Activated CD4-positive, alpha-beta T cell treated with anti-CD3 and anti-CD28 coated beads, Interleukin-2, amount 10 ng/mL, durations not matched to agents 24 days and 14 days (primary cell): Measurements from ENCODE around the gene TINAG. TPM values are rescaled to one million over a fixed set of nuclear protein-coding genes. Genes with fewer than 3 reads are reported as not detected.

Experiments
- DNase-seq: peaks from one replicate; pipeline ENCODE4 v3.0.0; 2022
- H3K27ac Mint-ChIP-seq: one replicate; pipeline ENCODE4 v1.8.0; 2022; ENCODE audit warnings: mild to moderate bottlenecking, mixed read lengths
- H3K27me3 Mint-ChIP-seq: one replicate; pipeline ENCODE4 v1.8.0; 2022; ENCODE audit warnings: mixed read lengths
- H3K36me3 Mint-ChIP-seq: one replicate; pipeline ENCODE4 v1.8.0; 2022; ENCODE audit warnings: low read depth, mild to moderate bottlenecking, mixed read lengths
- H3K4me1 Mint-ChIP-seq: one replicate; pipeline ENCODE4 v1.8.0; 2021; ENCODE audit warnings: mixed read lengths
- H3K4me3 Mint-ChIP-seq: one replicate; pipeline ENCODE4 v1.8.0; 2022; ENCODE audit warnings: mild to moderate bottlenecking, moderate library complexity, mixed read lengths
- H3K9me3 Mint-ChIP-seq: one replicate; pipeline ENCODE4 v1.8.0; 2021; ENCODE audit warnings: mixed read lengths
- intact Hi-C: fragments of 100-400 bp; cut with micrococcal nuclease; formaldehyde crosslinking; loops from one replicate; pipeline ENCODE4 v1.15.1; 2023
- total RNA-seq: library from RNA; stranded (reverse); gene quantifications from 2 replicates; pipeline ENCODE4 v1.2.3, GENCODE V29; 2022

TINAG gene
- total RNA-seq, 1 donor from 2014 or later: not detected

DNA sequence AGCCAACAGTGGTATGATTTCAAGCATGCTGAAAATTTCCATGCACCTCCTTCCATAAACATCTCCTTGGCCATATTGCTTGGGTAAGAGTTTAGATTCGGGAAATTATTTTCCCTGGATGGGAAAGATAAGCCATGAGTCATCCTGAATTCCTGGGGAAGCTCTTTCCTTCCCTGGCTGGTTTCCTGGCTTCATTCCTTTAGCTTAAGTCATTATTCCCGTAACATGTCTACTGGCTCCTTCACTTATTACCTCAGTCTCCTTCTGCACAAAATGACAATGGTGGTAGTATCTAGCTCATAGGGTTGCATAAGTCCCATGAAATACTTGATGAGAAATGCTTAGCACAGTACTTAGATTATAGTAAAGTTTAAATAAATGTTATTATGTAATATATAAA, 27.6 kb downstream of the TINAG start:
- Mint-ChIP-seq H3K9me3 (no peaks in the 10 kb centered on the region), H3K4me3 (no peak overlapping the region), H3K36me3 (no peaks in the 10 kb centered on the region), H3K27ac (no peak overlapping the region), H3K27me3 (no peaks in the 10 kb centered on the region), H3K4me1 (no peaks in the 10 kb centered on the region)
- intact Hi-C loops: no loop called here
- no peak for DNase-seq

DNA sequence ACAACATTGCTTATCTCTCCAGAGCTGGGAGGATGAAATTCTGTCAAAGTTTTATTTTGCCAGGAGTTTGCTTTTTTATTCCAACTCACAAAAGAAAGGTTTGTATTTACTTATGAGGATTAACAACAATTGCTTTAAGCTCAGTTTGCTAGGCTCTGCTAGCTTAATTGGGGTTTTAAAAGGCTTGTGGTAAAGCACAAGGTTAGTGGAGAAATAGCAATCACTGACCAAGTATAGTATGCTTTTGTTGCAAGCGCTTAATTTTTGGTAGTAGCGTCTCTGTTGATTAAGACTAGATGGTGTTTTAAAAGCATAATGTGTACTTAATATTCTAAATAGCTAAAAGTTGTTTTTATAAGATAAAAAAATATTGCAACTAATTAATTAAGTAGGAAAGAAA, 45.7 kb downstream of the TINAG start:
- Mint-ChIP-seq H3K36me3 (no peaks in the 10 kb centered on the region), H3K9me3 (no peaks in the 10 kb centered on the region), H3K4me3 (no peak overlapping the region), H3K4me1 (no peaks in the 10 kb centered on the region), H3K27ac (no peak overlapping the region), H3K27me3 (no peaks in the 10 kb centered on the region)
- intact Hi-C loops: no loop called here
- DNase-seq: no peak

DNA sequence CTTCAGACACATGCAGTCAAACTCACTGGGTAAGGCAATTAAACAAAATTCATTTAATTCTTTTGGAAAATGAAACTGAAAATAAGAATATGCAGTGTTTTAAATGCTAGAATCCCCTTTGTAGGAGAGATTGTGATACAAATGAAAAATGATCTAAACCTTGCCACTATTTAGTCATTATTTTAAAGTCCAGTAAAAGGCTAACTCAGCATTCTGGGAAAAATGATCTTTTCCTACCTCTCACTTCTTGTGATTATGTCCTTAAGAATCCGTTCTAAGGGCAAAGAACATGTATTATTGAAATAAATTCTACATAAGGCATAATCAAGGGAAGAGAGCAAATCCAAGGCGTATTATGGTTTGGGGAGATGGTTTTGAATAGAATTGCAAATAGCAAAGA, 46.4 kb downstream of the TINAG start:
- no peak overlapping the region for H3K4me3 Mint-ChIP-seq
- no peaks in the 10 kb centered on the region for H3K4me1 Mint-ChIP-seq
- intact Hi-C loops: no loop called here
- no peak for DNase-seq
- no peaks in the 10 kb centered on the region for H3K9me3 Mint-ChIP-seq
- H3K36me3 Mint-ChIP-seq: no peaks in the 10 kb centered on the region
- H3K27ac Mint-ChIP-seq: no peak overlapping the region
- no peaks in the 10 kb centered on the region for H3K27me3 Mint-ChIP-seq

GRCh38 chr6:54357141-54357540, 48.9 kb downstream of the TINAG start:
- H3K27me3 Mint-ChIP-seq: no peaks in the 10 kb centered on the region
- H3K36me3 Mint-ChIP-seq: no peaks in the 10 kb centered on the region
- no peaks in the 10 kb centered on the region for H3K9me3 Mint-ChIP-seq
- no peak overlapping the region for H3K27ac Mint-ChIP-seq
- no peaks in the 10 kb centered on the region for H3K4me1 Mint-ChIP-seq
- DNase-seq: no peak
- no peak overlapping the region for H3K4me3 Mint-ChIP-seq
- intact Hi-C loops: no loop called here

- H3K4me1 Mint-ChIP-seq: no peaks in the 10 kb centered on the region
- no peak for DNase-seq
- intact Hi-C loops: no loop called here
- no peaks in the 10 kb centered on the region for H3K27me3 Mint-ChIP-seq
- no peak overlapping the region for H3K4me3 Mint-ChIP-seq
- H3K36me3 Mint-ChIP-seq: no peaks in the 10 kb centered on the region
- no peaks in the 10 kb centered on the region for H3K9me3 Mint-ChIP-seq
- no peak overlapping the region for H3K27ac Mint-ChIP-seq
Measured at GRCh38 chr6:54361188-54361587, 52.9 kb downstream of the TINAG start.

GRCh38 chr6:54361734-54362133, 53.5 kb downstream of the TINAG start:
- Mint-ChIP-seq H3K4me3 (no peak overlapping the region), H3K9me3 (no peaks in the 10 kb centered on the region), H3K36me3 (no peaks in the 10 kb centered on the region), H3K27ac (no peak overlapping the region), H3K27me3 (no peaks in the 10 kb centered on the region), H3K4me1 (no peaks in the 10 kb centered on the region)
- intact Hi-C loops: no loop called here
- no peak for DNase-seq

DNA sequence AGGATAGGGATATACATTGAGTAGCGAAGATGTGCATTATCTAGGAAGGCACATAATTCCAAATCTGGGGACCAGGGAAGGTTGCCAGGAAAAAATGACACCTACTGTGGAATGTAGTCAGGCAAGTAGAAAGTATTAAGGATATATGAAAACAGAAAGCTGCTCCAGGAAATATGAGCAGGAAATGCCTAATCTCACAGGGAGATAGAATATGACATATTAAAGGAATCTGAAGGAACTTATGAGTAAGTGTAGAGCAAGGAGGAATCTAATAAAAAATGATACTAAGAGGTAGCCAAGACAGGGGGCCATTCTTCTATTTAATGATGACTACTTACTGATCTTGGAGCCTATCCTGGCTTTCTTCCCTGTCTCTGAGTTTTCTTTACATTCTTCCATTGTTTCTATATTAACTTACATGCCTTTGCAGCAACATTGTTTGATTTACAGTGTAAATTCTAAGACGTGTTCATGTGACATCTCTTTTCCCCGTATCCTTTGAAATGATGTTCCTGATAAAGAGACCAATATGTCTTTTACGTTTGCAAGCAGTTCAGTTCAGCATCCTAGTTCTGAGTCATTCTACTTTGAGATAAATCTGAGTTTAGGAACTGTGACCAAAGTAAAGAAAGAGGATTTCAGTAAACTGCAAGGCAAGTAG, 58.6 kb downstream of the TINAG start:
- Mint-ChIP-seq H3K27me3 (no peaks in the 10 kb centered on the region), H3K36me3 (no peaks in the 10 kb centered on the region), H3K4me3 (no peak overlapping the region), H3K4me1 (no peaks in the 10 kb centered on the region), H3K9me3 (no peaks in the 10 kb centered on the region), H3K27ac (no peak overlapping the region)
- no peak for DNase-seq
- intact Hi-C loops: no loop called here

- H3K4me1 Mint-ChIP-seq: no peaks in the 10 kb centered on the region
- no peaks in the 10 kb centered on the region for H3K36me3 Mint-ChIP-seq
- DNase-seq: no peak
- H3K27me3 Mint-ChIP-seq: no peaks in the 10 kb centered on the region
- H3K27ac Mint-ChIP-seq: no peak overlapping the region
- H3K9me3 Mint-ChIP-seq: no peaks in the 10 kb centered on the region
- intact Hi-C loops: no loop called here
- no peak overlapping the region for H3K4me3 Mint-ChIP-seq
Measured at GRCh38 chr6:54377776-54378175, 69.5 kb downstream of the TINAG start.

DNA sequence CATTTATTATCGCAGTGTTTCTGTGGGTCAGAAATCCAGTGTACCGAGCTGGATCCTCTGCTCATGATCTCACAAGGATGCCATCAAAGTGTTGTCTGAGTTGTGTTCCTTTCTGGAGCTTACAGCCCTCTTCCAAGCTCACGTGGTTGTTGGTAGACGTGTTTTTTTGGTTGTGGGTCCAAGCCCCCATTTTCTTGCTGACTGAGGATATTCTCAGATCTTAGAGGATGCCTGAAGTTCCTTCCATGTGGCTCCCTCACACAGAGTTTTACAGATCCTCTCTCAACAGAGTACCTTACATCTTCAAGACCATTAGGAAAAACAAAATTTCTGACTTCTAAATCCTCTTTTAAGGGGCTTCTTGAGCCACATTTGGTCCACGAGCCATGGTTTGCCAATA, 78.1 kb downstream of the TINAG start:
- Mint-ChIP-seq H3K4me3 (no peak overlapping the region), H3K27me3 (no peaks in the 10 kb centered on the region), H3K27ac (no peak overlapping the region), H3K4me1 (no peaks in the 10 kb centered on the region), H3K9me3 (no peaks in the 10 kb centered on the region), H3K36me3 (no peaks in the 10 kb centered on the region)
- no peak for DNase-seq
- intact Hi-C loops: no loop called here

DNA sequence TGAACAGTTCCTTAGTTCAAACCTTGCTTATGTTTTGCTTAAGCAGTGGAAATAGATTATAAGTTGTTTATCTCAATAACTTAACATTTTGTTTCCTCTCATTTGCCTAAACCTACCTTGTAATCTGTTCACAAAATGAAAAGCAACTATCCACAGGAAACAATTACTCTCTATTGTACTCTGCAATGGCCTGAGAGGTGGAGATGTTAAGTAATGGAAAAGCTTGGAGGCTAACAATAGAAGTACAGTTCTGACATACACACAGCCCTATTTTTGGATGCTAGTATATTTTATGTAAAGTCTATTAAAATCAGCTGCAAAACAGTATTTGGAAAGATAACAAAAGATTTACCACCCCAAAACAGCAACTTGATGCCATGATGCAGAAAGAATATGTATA, 82.1 kb downstream of the TINAG start:
- Mint-ChIP-seq H3K9me3 (no peaks in the 10 kb centered on the region), H3K27ac (no peak overlapping the region), H3K36me3 (no peaks in the 10 kb centered on the region), H3K4me3 (no peak overlapping the region), H3K27me3 (no peaks in the 10 kb centered on the region), H3K4me1 (no peaks in the 10 kb centered on the region)
- intact Hi-C loops: no loop called here
- no peak for DNase-seq

DNA sequence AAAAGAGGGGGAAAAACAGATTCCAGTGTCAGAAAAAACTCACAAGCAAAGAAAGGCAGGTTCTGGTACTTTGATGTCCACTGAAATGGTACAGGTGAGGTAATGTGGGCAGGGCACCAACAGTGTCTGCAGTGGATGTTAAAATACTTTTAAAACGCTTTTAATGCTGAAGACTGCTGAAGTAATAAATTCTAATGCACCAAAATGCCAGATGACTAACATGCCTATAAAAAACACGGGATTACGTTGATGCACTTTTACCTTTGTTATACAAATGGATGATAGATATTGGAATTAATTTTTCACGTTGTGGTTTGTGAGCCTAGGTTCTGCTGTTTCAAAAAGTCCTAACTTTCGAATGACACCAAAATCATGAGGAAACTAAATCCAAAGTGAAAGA, 83.3 kb downstream of the TINAG start:
- Mint-ChIP-seq H3K9me3 (no peaks in the 10 kb centered on the region), H3K4me3 (no peak overlapping the region), H3K36me3 (no peaks in the 10 kb centered on the region), H3K27ac (no peak overlapping the region), H3K4me1 (no peaks in the 10 kb centered on the region), H3K27me3 (no peaks in the 10 kb centered on the region)
- DNase-seq: no peak
- intact Hi-C loops: no loop called here

DNA sequence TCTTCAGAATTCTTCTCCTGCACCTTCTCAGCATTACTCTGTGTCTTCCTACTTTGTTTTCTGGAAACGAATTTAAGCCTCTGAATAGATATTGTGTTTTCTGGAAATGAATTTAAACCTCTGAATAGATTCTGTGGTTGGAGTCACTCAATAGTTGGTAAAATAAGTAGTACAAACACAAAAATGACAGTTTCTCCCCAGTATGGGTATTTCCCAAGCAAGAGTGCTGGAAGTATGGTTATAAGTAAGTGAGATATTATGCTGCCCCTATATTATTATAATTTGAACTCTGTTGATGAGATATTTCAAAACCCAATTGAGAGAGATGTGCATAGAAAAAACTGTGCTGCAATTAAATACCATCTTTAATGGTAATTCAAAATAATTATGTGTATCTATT, 94.9 kb downstream of the TINAG start:
- Mint-ChIP-seq H3K27ac (no peak overlapping the region), H3K4me3 (no peak overlapping the region), H3K4me1 (no peaks in the 10 kb centered on the region), H3K9me3 (no peaks in the 10 kb centered on the region), H3K27me3 (no peaks in the 10 kb centered on the region), H3K36me3 (no peaks in the 10 kb centered on the region)
- DNase-seq: no peak
- intact Hi-C loops: no loop called here

DNA sequence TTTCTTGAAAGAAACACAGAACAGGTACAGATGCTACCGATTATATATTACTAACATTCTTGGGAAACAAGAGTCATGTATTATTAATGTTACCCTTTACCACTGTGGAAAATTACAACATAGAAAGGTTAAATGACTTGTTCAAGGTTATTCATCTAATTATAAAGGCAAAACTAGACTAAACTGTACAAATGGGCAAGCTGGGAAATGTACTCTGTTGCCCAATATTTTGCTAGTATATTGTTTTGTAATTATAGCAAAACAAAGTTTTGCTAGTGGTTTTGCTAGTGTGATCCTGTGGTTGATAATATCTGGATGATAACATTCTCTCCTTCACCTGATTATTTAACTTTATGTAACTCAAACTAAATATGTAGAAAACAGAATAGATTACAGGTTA, 96.5 kb downstream of the TINAG start:
- no peak overlapping the region for H3K27ac Mint-ChIP-seq
- no peaks in the 10 kb centered on the region for H3K4me1 Mint-ChIP-seq
- H3K4me3 Mint-ChIP-seq: no peak overlapping the region
- no peak for DNase-seq
- H3K9me3 Mint-ChIP-seq: no peaks in the 10 kb centered on the region
- intact Hi-C loops: no loop called here
- H3K36me3 Mint-ChIP-seq: no peaks in the 10 kb centered on the region
- no peaks in the 10 kb centered on the region for H3K27me3 Mint-ChIP-seq

- H3K36me3 Mint-ChIP-seq: no peaks in the 10 kb centered on the region
- no peak overlapping the region for H3K4me3 Mint-ChIP-seq
- DNase-seq: no peak
- no peaks in the 10 kb centered on the region for H3K27me3 Mint-ChIP-seq
- no peak overlapping the region for H3K27ac Mint-ChIP-seq
- H3K4me1 Mint-ChIP-seq: no peaks in the 10 kb centered on the region
- no peaks in the 10 kb centered on the region for H3K9me3 Mint-ChIP-seq
- intact Hi-C loops: no loop called here
Measured at GRCh38 chr6:54411767-54412166, 103.5 kb downstream of the TINAG start.

- DNase-seq: no peak
- H3K36me3 Mint-ChIP-seq: no peaks in the 10 kb centered on the region
- H3K9me3 Mint-ChIP-seq: no peaks in the 10 kb centered on the region
- no peak overlapping the region for H3K27ac Mint-ChIP-seq
- no peaks in the 10 kb centered on the region for H3K4me1 Mint-ChIP-seq
- H3K27me3 Mint-ChIP-seq: no peaks in the 10 kb centered on the region
- intact Hi-C loops: no loop called here
- no peak overlapping the region for H3K4me3 Mint-ChIP-seq
Measured at GRCh38 chr6:54415517-54415916, 107.3 kb downstream of the TINAG start.
